T follicular helper cell (primary cell): ENCODE data around the gene SLC17A6.

Source experiments
- DNase-seq: peaks from one replicate; pipeline ENCODE4 v3.0.0-alpha.2; 2020; ENCODE audit warnings: low read depth
- total RNA-seq, 2 experiments: gene quantifications; one replicate each; lab custom pipeline; 2026; lab: John Stamatoyannopoulos, UW

The SLC17A6 gene
- total RNA-seq, result 0 reads per million in 2 experiments

- no peak for DNase-seq
Observed at GRCh38 chr11:22337596-22338485, at the start of gene SLC17A6. SLC17A6 (plus strand) TSS chr11:22338381; CDS start chr11:22338534, 153 bp downstream.

- DNase-seq, result no peak
Observed at GRCh38 chr11:22302368-22302767, 35.8 kb upstream of the SLC17A6 start.

- no peak for DNase-seq
Observed at GRCh38 chr11:22304337-22304961, 33.7 kb upstream of the SLC17A6 start.

GRCh38 chr11:22317656-22318055 lies 20.5 kb upstream of the SLC17A6 start:
- no peak for DNase-seq

GRCh38 chr11:22331771-22332170 lies 6.4 kb upstream of the SLC17A6 start:
- DNase-seq, result no peak

- DNase-seq, result no peak
Observed at GRCh38 chr11:22336587-22336986, 1.6 kb upstream of the SLC17A6 start.

- no peak for DNase-seq
Observed at GRCh38 chr11:22339611-22340010, 1.4 kb downstream of the SLC17A6 start.

GRCh38 chr11:22340235-22340634 lies 2.1 kb downstream of the SLC17A6 start:
- DNase-seq, result no peak

GRCh38 chr11:22340701-22341587 lies 2.8 kb downstream of the SLC17A6 start:
- DNase-seq, result no peak

- no peak for DNase-seq
Observed at GRCh38 chr11:22341588-22341931, 3.4 kb downstream of the SLC17A6 start.

GRCh38 chr11:22342211-22343031 lies 4.2 kb downstream of the SLC17A6 start:
- DNase-seq, result no peak

GRCh38 chr11:22343032-22343324 lies 4.8 kb downstream of the SLC17A6 start:
- no peak for DNase-seq

GRCh38 chr11:22343371-22344032 lies 5.3 kb downstream of the SLC17A6 start:
- no peak for DNase-seq

- no peak for DNase-seq
Observed at GRCh38 chr11:22344081-22344480, 5.9 kb downstream of the SLC17A6 start.

- DNase-seq, result no peak
Observed at GRCh38 chr11:22346282-22346681, 8.1 kb downstream of the SLC17A6 start.

- no peak for DNase-seq
Observed at GRCh38 chr11:22347857-22348487, 9.8 kb downstream of the SLC17A6 start.

- no peak for DNase-seq
Observed at GRCh38 chr11:22349491-22349890, 11.3 kb downstream of the SLC17A6 start.

- no peak for DNase-seq
Observed at GRCh38 chr11:22359295-22359694, 21.1 kb downstream of the SLC17A6 start.

GRCh38 chr11:22371160-22371559 lies 33.0 kb downstream of the SLC17A6 start:
- DNase-seq, result no peak

GRCh38 chr11:22387126-22387525 lies 48.9 kb downstream of the SLC17A6 start:
- no peak for DNase-seq
